ENCODE measurements around the gene SFXN3. TPM values are rescaled to one million over a fixed set of nuclear protein-coding genes. Genes with fewer than 3 reads are reported as not detected.
A peak's percentile ranks its signal among the peaks of the same experiment; 100 is the strongest.

SFXN3 gene
- total and polyA plus RNA-seq, 2 of the 13 experiments (the other 11 are each of a cell fraction or from before 2014, with no cell fraction given), result 16.8 to 71.5 TPM

- TF ChIP-seq, protein P1, sequence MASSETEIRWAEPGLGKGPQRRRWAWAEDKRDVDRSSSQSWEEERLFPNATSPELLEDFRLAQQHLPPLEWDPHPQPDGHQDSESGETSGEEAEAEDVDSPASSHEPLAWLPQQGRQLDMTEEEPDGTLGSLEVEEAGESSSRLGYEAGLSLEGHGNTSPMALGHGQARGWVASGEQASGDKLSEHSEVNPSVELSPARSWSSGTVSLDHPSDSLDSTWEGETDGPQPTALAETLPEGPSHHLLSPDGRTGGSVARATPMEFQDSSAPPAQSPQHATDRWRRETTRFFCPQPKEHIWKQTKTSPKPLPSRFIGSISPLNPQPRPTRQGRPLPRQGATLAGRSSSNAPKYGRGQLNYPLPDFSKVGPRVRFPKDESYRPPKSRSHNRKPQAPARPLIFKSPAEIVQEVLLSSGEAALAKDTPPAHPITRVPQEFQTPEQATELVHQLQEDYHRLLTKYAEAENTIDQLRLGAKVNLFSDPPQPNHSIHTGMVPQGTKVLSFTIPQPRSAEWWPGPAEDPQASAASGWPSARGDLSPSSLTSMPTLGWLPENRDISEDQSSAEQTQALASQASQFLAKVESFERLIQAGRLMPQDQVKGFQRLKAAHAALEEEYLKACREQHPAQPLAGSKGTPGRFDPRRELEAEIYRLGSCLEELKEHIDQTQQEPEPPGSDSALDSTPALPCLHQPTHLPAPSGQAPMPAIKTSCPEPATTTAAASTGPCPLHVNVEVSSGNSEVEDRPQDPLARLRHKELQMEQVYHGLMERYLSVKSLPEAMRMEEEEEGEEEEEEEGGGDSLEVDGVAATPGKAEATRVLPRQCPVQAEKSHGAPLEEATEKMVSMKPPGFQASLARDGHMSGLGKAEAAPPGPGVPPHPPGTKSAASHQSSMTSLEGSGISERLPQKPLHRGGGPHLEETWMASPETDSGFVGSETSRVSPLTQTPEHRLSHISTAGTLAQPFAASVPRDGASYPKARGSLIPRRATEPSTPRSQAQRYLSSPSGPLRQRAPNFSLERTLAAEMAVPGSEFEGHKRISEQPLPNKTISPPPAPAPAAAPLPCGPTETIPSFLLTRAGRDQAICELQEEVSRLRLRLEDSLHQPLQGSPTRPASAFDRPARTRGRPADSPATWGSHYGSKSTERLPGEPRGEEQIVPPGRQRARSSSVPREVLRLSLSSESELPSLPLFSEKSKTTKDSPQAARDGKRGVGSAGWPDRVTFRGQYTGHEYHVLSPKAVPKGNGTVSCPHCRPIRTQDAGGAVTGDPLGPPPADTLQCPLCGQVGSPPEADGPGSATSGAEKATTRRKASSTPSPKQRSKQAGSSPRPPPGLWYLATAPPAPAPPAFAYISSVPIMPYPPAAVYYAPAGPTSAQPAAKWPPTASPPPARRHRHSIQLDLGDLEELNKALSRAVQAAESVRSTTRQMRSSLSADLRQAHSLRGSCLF (CRISPR knock-in tag; IDR thresholded peaks at IDR 0.05; ENCODE audit: borderline replicate concordance), result no peak
- TF ChIP-seq TFAP4 (IDR thresholded peaks at IDR 0.05; ENCODE audit: borderline replicate concordance, low read depth) (0 out of 2 replicates have a peak, but pooled peaks have one; percentile 14), GATAD1 (CRISPR knock-in tag; IDR thresholded peaks at IDR 0.05) (no peak), MBD4 (IDR thresholded peaks at IDR 0.05; ENCODE audit: borderline replicate concordance, low read length) (no peak), E2F2 (CRISPR knock-in tag; IDR thresholded peaks at IDR 0.05; ENCODE audit: borderline replicate concordance) (no peak), ZNF460 (CRISPR knock-in tag; IDR thresholded peaks at IDR 0.05; ENCODE audit: borderline replicate concordance) (no peak), FOXM1 (CRISPR knock-in tag; IDR thresholded peaks at IDR 0.05) (no peak), PTBP1 (IDR thresholded peaks at IDR 0.05; ENCODE audit: low read depth, low read length, poor library complexity, severe bottlenecking) (no peak), ATRX (CRISPR knock-in tag; IDR thresholded peaks at IDR 0.05; ENCODE audit: borderline replicate concordance) (no peak), ZNF572 (CRISPR knock-in tag; IDR thresholded peaks at IDR 0.05) (no peak), MYC (CRISPR knock-in tag; IDR thresholded peaks at IDR 0.05; ENCODE audit: borderline replicate concordance) (peak; percentile 79; the same call in 1 of the 2 replicates), FOXK2 (IDR thresholded peaks at IDR 0.05) (no peak), IRF9 (CRISPR knock-in tag; IDR thresholded peaks at IDR 0.05; ENCODE audit: borderline replicate concordance) (0 out of 2 replicates have a peak, but pooled peaks have one; percentile 66), ARNT (IDR thresholded peaks at IDR 0.05) (no peak), TFE3 (CRISPR knock-in tag; IDR thresholded peaks at IDR 0.05) (no peak), RORA (CRISPR knock-in tag; IDR thresholded peaks at IDR 0.05) (no peak), KDM6A (CRISPR knock-in tag; IDR thresholded peaks at IDR 0.05; ENCODE audit: low read depth) (no peak), ZNF570 (CRISPR knock-in tag; IDR thresholded peaks at IDR 0.05; ENCODE audit: borderline replicate concordance) (no peak), BRCA1 (CRISPR knock-in tag; IDR thresholded peaks at IDR 0.05) (no peak), PAWR (CRISPR knock-in tag; IDR thresholded peaks at IDR 0.05; ENCODE audit: borderline replicate concordance) (0 out of 2 replicates have a peak, but pooled peaks have one; percentile 23)
Observed at GRCh38 chr10:100998991-100999741, 31.9 kb upstream of the SFXN3 start (continued).
